OCI-LY1 (cell line): ENCODE data around the gene MYH15.

ENCODE experiments used
- EZH2 ChIP-seq: fragments of 200-600 bp; sonication (generic), shearing (Covaris generic); IDR thresholded peaks from 2 replicates; pipeline ENCODE4 v1.8.0; 2017; ENCODE audit warnings: borderline replicate concordance, mixed run types, mild to moderate bottlenecking, antibody characterized with exemption, low read length, moderate library complexity, mixed read lengths
- TF ChIP-seq, protein P1 (sequence below): fragments of 200-600 bp; sonication (generic), shearing (Covaris generic); IDR thresholded peaks from 2 replicates; pipeline ENCODE4 v1.5.1; 2017; ENCODE audit warnings: mild to moderate bottlenecking, antibody characterized with exemption, low read length, moderate library complexity, mixed read lengths

GRCh38 chr3:108383306-108383705, 127.1 kb downstream of the MYH15 start:
- TF ChIP-seq EZH2, result no peak
- TF ChIP-seq, protein P1, sequence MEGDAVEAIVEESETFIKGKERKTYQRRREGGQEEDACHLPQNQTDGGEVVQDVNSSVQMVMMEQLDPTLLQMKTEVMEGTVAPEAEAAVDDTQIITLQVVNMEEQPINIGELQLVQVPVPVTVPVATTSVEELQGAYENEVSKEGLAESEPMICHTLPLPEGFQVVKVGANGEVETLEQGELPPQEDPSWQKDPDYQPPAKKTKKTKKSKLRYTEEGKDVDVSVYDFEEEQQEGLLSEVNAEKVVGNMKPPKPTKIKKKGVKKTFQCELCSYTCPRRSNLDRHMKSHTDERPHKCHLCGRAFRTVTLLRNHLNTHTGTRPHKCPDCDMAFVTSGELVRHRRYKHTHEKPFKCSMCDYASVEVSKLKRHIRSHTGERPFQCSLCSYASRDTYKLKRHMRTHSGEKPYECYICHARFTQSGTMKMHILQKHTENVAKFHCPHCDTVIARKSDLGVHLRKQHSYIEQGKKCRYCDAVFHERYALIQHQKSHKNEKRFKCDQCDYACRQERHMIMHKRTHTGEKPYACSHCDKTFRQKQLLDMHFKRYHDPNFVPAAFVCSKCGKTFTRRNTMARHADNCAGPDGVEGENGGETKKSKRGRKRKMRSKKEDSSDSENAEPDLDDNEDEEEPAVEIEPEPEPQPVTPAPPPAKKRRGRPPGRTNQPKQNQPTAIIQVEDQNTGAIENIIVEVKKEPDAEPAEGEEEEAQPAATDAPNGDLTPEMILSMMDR, result no peak
